A549 (cell line): Measurements from ENCODE around the gene H2BK1.

Experiments used
- CTCF ChIP-seq: fragments of >200 bp; sonication (Bioruptor Twin); formaldehyde crosslinking; IDR thresholded peaks from 3 replicates; pipeline ENCODE4 v1.5.1; 2016
- EP300 ChIP-seq, 2 experiments: fragments of >200 bp; sonication (Bioruptor Twin); formaldehyde crosslinking; IDR thresholded peaks; 2 replicates in 1 of 2; 3 replicates in 1 of 2; pipeline ENCODE4 v1.6.1; 2016 to 2017

GRCh38 chr7:151168787-151169162, 41.5 kb downstream of the H2BK1 start:
- TF ChIP-seq EP300 (IDR thresholded peaks at IDR 0.05) = no peak
- TF ChIP-seq CTCF = no peak
